HG02852 (cell line): ENCODE measurements around the gene DNAAF5.
"Not testable (repeated sequence)": the region's sequence is repeated elsewhere in the genome, so short reads cannot be mapped to it uniquely, and the experiment has no call there.

Source experiments
- ATAC-seq: cut with Tn5 transposase; IDR thresholded peaks from one replicate; pipeline ENCODE4 v1.9.1; 2021; ENCODE audit warnings: mild to moderate bottlenecking, moderate library complexity; ENCODE audit not compliant: unreplicated experiment

DNAAF5 gene

GRCh38 chr7:745431-746154 lies 19.1 kb downstream of the DNAAF5 start:
- ATAC-seq = no peak

GRCh38 chr7:746155-747061 lies 19.9 kb downstream of the DNAAF5 start:
- ATAC-seq = no peak

GRCh38 chr7:747186-747585 lies 20.7 kb downstream of the DNAAF5 start:
- no peak for ATAC-seq

GRCh38 chr7:748446-748845 lies 21.9 kb downstream of the DNAAF5 start:
- no peak for ATAC-seq

GRCh38 chr7:749140-749551 lies 22.6 kb downstream of the DNAAF5 start:
- no peak for ATAC-seq

- no peak for ATAC-seq
Observed at GRCh38 chr7:750111-750905, 23.8 kb downstream of the DNAAF5 start.

- no peak for ATAC-seq
Observed at GRCh38 chr7:751826-752225, 25.3 kb downstream of the DNAAF5 start.

GRCh38 chr7:752256-752655 lies 25.8 kb downstream of the DNAAF5 start:
- ATAC-seq = not testable (repeated sequence)

GRCh38 chr7:753190-753589 lies 26.7 kb downstream of the DNAAF5 start:
- no peak for ATAC-seq

- no peak for ATAC-seq
Observed at GRCh38 chr7:754531-755412, 28.3 kb downstream of the DNAAF5 start.

GRCh38 chr7:755413-755805 lies 28.9 kb downstream of the DNAAF5 start:
- no peak for ATAC-seq

GRCh38 chr7:756231-756927 lies 29.9 kb downstream of the DNAAF5 start:
- no peak for ATAC-seq

GRCh38 chr7:756928-757560 lies 30.5 kb downstream of the DNAAF5 start:
- no peak for ATAC-seq

GRCh38 chr7:757741-758163 lies 31.3 kb downstream of the DNAAF5 start:
- no peak for ATAC-seq

- no peak for ATAC-seq
Observed at GRCh38 chr7:759569-759968, 33.1 kb downstream of the DNAAF5 start.

GRCh38 chr7:760006-760405 lies 33.5 kb downstream of the DNAAF5 start:
- ATAC-seq = no peak

- ATAC-seq = no peak
Observed at GRCh38 chr7:761101-761500, 34.6 kb downstream of the DNAAF5 start.

GRCh38 chr7:761631-762030 lies 35.1 kb downstream of the DNAAF5 start:
- ATAC-seq = no peak

- ATAC-seq = no peak
Observed at GRCh38 chr7:762885-763284, 36.4 kb downstream of the DNAAF5 start.
